Stomach (tissue), 9 donors: ENCODE measurements around the gene MSH5. TPM values are rescaled to one million over a fixed set of nuclear protein-coding genes. Genes with fewer than 3 reads are reported as not detected.

Experiments
- DNase-seq, 2 donors: peaks; one replicate each; pipeline versions ENCODE4 v3.0.0 to v3.0.0-alpha.2; 2013 to 2019
- H3K27ac ChIP-seq, 5 donors: fragments of 200-600 bp in 4 of 5; sonication (generic) in 4 of 5; one replicate each; pipeline ENCODE4 v1.5.1; 2013 to 2019; ENCODE audit warnings: mild to moderate bottlenecking in 1 of 5, moderate library complexity in 1 of 5
- H3K27me3 ChIP-seq, 3 donors: fragments of 200-600 bp; sonication (generic); one replicate each; pipeline ENCODE4 v1.5.1; 2017 to 2019; ENCODE audit warnings: mixed run types in 1 of 3
- H3K36me3 ChIP-seq, 4 donors: fragments of 200-600 bp; sonication (generic); 1 replicate in 3 of 4; 2 replicates in 1 of 4; pipeline ENCODE4 v1.5.1; 2016 to 2019
- H3K4me1 ChIP-seq, 4 donors: fragments of 200-600 bp; sonication (generic); one replicate each; pipeline ENCODE4 v1.5.1; 2016 to 2019
- H3K4me3 ChIP-seq, 4 donors: fragments of 200-600 bp; sonication (generic) in 3 of 4; one replicate each; pipeline ENCODE4 v1.5.1; 2016 to 2019; ENCODE audit warnings: mild to moderate bottlenecking in 1 of 4
- H3K9me3 ChIP-seq, 4 donors: fragments of 200-600 bp; sonication (generic); one replicate each; pipeline ENCODE4 v1.5.1; 2016 to 2019
- EP300 ChIP-seq: sonication (generic); formaldehyde crosslinking; IDR thresholded peaks from one replicate; pipeline ENCODE4 v1.6.1; 2017; ENCODE audit warnings: antibody characterized with exemption
- POLR2A ChIP-seq, 4 donors: fragments of 450-650 bp; IDR thresholded peaks; one replicate each; pipeline ENCODE4 v1.6.1; 2016; ENCODE audit warnings: antibody characterized with exemption in 4 of 4, control low read depth in 2 of 4, mild to moderate bottlenecking in 1 of 4, moderate library complexity in 1 of 4
- POLR2AphosphoS5 ChIP-seq, 3 donors: sonication (generic); formaldehyde crosslinking; IDR thresholded peaks; one replicate each; pipeline ENCODE4 v1.6.1; 2016; ENCODE audit warnings: antibody characterized with exemption in 3 of 3
- WGBS, 5 donors: extraction: QIAGEN DNeasy Blood & Tissue Kit in 3 of 5; methylation state at CpG; one replicate each; pipeline versions ENCODE4 v1.1.5 to v1.1.7; 2013 to 2018; 5-methylcytosine and 5-hydroxymethylcytosine counted together
- intact Hi-C: fragments of 100-400 bp; cut with DNase I; formaldehyde crosslinking; loops from one replicate; pipeline ENCODE4 v1.15.1; 2023; ENCODE audit warnings: low total_unique reads
- polyA plus RNA-seq, 3 donors: library from polyadenylated mRNA; stranded (reverse); fragments of 200-250 nt; gene quantifications; one replicate each; pipeline ENCODE4 v1.2.3, GENCODE V29; 2013
- total RNA-seq, 5 donors: library from RNA; depleted of rRNA; stranded (reverse); fragments of >200 nt; gene quantifications; one replicate each; pipeline versions ENCODE4 v1.1.0 to v1.2.3, GENCODE V29; 2014 to 2016
- TF ChIP-seq, protein P1 (sequence below), 7 experiments: fragments of 450-650 bp in 4 of 7; fragments of 200-600 bp in 3 of 7; sonication (generic) in 3 of 7; IDR thresholded peaks; one replicate each; pipeline ENCODE4 v1.5.1; 2016 to 2019; ENCODE audit warnings: antibody characterized with exemption in 7 of 7, control low read depth in 2 of 7, mild to moderate bottlenecking in 1 of 7
- donor health status: healthy with polysubstance abuse.
- donor health status: Bipolar disorder and iron deficiency.
- donor health status: healthy.

Gene MSH5
- total and polyA plus RNA-seq, 8 donors = 2.9 to 66.4 (median 10.9) TPM

DNA sequence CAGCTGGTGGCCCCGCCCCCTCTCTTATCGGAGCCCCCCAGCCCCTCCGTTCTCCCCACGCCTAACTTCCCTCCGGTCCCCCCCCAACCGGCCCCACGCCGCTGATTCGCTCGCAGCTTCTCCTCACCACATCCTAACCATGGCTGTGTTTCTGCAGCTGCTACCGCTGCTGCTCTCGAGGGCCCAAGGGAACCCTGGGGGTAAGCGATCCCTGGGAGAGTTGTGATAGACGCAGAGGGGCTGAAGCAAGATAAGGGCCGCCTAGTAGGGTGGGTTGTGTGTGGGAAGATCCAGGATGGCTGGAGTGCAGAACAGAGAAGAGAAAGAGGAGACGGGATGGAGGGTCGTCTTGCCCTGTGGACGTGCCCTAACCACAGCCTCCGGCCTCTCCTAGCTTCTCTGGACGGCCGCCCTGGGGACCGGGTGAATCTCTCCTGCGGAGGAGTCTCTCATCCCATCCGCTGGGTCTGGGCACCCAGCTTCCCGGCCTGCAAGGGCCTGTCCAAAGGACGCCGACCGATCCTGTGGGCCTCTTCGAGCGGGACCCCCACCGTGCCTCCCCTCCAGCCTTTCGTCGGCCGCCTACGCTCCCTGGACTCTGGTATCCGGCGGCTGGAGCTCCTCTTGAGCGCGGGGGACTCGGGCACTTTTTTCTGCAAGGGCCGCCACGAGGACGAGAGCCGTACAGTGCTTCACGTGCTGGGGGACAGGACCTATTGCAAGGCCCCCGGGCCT lies 16.4 kb upstream of the MSH5 start, which contains the start of gene MPIG6B:
Gene MPIG6B, plus strand, starts transcription at position 129 of the 735 bp plus-strand sequence. Its CDS starts 11 bp downstream, at position 140.
- peaks cover 10 to 32% (median 27%) of the 10 kb centered on the region in 4 donors for H3K36me3 ChIP-seq
- H3K27me3 ChIP-seq = no peaks in the 10 kb centered on the region
- TF ChIP-seq EP300 = no peak
- no peak for TF ChIP-seq POLR2A (IDR thresholded peaks at IDR 0.05)
- no peak for TF ChIP-seq POLR2AphosphoS5 (IDR thresholded peaks at IDR 0.05)
- TF ChIP-seq, protein P1, sequence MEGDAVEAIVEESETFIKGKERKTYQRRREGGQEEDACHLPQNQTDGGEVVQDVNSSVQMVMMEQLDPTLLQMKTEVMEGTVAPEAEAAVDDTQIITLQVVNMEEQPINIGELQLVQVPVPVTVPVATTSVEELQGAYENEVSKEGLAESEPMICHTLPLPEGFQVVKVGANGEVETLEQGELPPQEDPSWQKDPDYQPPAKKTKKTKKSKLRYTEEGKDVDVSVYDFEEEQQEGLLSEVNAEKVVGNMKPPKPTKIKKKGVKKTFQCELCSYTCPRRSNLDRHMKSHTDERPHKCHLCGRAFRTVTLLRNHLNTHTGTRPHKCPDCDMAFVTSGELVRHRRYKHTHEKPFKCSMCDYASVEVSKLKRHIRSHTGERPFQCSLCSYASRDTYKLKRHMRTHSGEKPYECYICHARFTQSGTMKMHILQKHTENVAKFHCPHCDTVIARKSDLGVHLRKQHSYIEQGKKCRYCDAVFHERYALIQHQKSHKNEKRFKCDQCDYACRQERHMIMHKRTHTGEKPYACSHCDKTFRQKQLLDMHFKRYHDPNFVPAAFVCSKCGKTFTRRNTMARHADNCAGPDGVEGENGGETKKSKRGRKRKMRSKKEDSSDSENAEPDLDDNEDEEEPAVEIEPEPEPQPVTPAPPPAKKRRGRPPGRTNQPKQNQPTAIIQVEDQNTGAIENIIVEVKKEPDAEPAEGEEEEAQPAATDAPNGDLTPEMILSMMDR (IDR thresholded peaks at IDR 0.05) = no peak
- 76 to 83% (median 78%) methylated on average over 32 to 46 of the region's 46 CpGs for WGBS, 5 donors
- H3K4me3 ChIP-seq = no peak within 1 kb of the TSS
- no peak within 1 kb of the TSS for H3K27ac ChIP-seq
- H3K9me3 ChIP-seq = no peaks in the 10 kb centered on the region
- no peak for DNase-seq
- H3K4me1 ChIP-seq = peaks cover 5 to 34% (median 12%) of the 10 kb centered on the region in 4 donors
- intact Hi-C loops = no loop called here

DNA sequence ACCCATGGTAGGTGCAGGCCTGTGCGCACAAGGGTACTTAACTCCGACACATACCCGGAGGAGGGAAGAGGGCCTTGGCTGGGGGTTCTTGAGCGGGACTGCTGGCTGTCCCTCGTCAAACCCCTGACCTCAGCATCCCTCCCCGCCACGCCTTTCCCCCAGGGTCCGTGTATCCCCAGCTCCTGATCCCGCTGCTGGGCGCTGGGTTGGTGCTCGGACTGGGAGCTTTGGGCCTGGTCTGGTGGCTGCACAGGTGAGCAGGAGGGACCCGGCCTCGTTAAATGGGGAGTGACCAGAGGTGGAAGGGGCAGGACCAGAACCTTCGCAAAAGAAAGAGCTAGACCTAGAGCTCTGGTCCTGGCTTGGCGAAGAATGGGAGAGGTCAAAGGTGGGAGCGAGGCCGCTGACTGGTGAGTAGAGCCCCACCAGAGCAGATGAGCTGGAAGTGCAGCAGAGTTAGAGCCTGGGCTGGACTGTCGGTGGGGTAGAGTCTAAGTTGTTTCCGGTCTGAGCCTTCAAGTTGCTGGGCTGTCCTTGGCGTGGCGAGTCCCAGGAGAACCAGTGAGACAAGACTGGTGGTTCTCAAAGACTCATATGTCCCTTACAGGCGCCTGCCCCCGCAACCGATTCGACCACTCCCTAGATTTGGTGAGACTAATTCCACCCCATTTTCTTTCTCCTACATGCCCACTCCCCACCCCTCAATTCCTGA lies 15.7 kb upstream of the MSH5 start:
- intact Hi-C loops = no loop called here
- H3K4me1 ChIP-seq = peaks cover 13 to 34% (median 18%) of the 10 kb centered on the region in 4 donors
- H3K9me3 ChIP-seq = no peaks in the 10 kb centered on the region
- no peak for TF ChIP-seq EP300
- TF ChIP-seq, protein P1 (IDR thresholded peaks at IDR 0.05) = no peak
- no peak for TF ChIP-seq POLR2AphosphoS5 (IDR thresholded peaks at IDR 0.05)
- no peak for TF ChIP-seq POLR2A (IDR thresholded peaks at IDR 0.05)
- H3K27ac ChIP-seq = no peak overlapping the region
- 89 to 90% (median 89%) methylated on average over 21 to 25 of the region's 25 CpGs for WGBS, 5 donors
- DNase-seq = no peak
- peaks cover 10 to 34% (median 28%) of the 10 kb centered on the region in 4 donors for H3K36me3 ChIP-seq
- no peaks in the 10 kb centered on the region for H3K27me3 ChIP-seq
- H3K4me3 ChIP-seq = no peak overlapping the region

DNA sequence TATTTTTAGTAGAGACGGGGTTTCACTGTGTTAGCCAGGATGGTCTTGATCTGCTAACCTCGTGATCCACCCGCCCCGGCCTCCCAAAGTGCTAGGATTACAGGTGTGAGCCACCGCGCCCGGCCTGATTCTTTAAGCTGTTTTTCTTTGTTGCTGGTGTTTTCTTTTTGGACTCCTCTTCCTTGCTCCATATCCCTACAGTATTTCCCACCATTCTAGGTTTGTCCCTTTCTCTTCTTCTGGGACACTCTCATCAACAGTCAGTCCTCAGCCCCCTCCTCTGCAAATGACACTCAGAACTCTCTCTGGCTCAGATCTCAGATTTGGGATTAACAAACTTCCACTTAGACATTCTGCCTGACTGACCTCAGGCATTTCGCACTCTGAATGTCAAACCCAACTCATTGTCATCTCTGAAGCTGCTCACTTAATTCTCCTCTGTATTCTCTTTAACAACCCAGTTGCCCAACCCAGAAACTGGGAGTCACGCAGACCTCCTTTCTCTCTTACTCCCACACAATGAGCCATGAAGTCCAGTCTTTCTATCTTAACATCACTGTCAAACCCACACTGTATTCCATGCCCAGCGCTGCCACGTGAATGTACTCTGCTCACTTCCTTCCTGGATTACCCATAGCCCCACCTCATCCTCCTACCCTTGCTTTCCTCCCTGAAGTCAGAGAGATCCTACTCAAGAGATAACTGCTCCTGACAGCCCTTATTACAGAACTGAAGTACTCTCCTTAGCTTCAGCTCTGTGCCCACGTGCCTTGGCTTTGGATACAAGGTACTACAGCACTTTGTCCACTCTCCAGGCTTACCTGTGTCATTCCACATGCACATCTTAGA lies 14.1 kb upstream of the MSH5 start:
- Histone ChIP-seq H3K27ac (no peak overlapping the region), H3K27me3 (no peaks in the 10 kb centered on the region)
- intact Hi-C loops = no loop called here

More for the DNA sequence above, 14.1 kb upstream of the MSH5 start:
- TF ChIP-seq POLR2A (IDR thresholded peaks at IDR 0.05) = no peak
- TF ChIP-seq, protein P1 (IDR thresholded peaks at IDR 0.05) = no peak
- no peak for TF ChIP-seq POLR2AphosphoS5 (IDR thresholded peaks at IDR 0.05)
- TF ChIP-seq EP300 = no peak
- peaks cover 20 to 43% (median 29%) of the 10 kb centered on the region in 4 donors for H3K4me1 ChIP-seq
- H3K36me3 ChIP-seq = peaks cover 14 to 37% (median 31%) of the 10 kb centered on the region in 4 donors
- DNase-seq = no peak
- H3K4me3 ChIP-seq = no peak overlapping the region
- H3K9me3 ChIP-seq = no peaks in the 10 kb centered on the region
- WGBS, 5 donors = 80 to 89% (median 87%) methylated on average over 12 of the region's 12 CpGs
